Fibroblast of upper back skin (primary cell): ENCODE results near the gene SLC26A2.
A peak's percentile ranks its signal among the peaks of the same experiment; 100 is the strongest.
"Not testable (repeated sequence)": the region's sequence is repeated elsewhere in the genome, so short reads cannot be mapped to it uniquely, and the experiment has no call there.

Source experiments
- DNase-seq: peaks from one replicate; pipeline ENCODE4 v3.0.0-alpha.2; 2013

Gene SLC26A2

GRCh38 chr5:149937610-149938009 lies 22.9 kb upstream of the SLC26A2 start:
- DNase-seq = no peak

- DNase-seq = peak; percentile 82
Observed at GRCh38 chr5:149938279-149938678, 22.3 kb upstream of the SLC26A2 start.

DNA sequence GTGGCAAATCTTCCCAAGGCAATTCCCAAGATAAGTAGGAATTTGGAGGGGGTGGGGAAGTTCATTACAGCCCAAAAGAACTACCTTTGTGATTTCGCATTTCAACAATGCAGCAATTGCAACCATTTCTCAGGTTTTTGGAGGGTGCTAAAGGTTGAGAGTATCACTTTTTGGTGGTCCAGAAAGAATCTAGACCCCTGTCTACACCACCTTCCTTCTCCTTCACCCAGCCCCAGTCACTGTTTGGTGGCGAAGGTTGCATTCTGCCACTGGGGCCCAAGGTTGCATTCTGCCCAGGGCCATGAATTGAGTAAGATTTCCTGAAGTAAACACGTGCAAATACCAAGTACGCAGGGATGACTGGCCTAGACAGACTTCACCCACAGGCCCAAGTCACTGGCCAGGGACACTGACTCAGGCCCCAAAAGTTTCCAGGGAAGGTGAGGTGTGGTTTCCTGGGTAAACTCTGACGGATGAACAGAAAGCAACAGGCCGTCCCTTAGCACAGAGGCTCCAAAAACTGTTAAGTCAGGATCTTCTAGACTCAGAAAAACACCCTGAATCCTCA lies 21.7 kb upstream of the SLC26A2 start:
- DNase-seq = peak; percentile 64

- no peak for DNase-seq
Observed at GRCh38 chr5:149939546-149939945, 21.0 kb upstream of the SLC26A2 start.

DNA sequence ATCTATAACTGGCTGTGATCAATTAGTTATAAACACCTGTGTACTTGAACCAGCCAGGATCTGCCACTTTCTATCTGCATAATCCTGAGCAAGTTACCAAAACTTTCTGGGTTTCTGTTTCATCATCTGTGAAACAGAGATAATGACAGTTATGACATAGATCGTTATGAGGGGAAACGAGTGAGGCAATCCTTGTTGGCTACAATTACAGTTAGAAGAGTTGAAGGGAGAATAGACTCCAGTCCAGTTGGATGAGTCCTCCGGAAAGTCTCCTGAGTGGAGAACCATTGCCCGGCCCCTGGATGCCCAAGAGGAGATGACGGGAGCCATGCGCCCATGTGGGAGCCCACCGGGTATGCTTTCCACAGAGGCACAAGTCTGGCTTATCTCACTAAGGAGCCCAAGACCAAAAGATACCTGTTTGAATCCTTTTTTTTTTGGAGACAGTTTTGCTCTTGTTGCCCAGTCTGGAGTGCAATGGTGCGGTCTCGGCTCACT lies 20.4 kb upstream of the SLC26A2 start:
- no peak for DNase-seq

- no peak for DNase-seq
Observed at GRCh38 chr5:149940941-149941644, 19.5 kb upstream of the SLC26A2 start.

DNA sequence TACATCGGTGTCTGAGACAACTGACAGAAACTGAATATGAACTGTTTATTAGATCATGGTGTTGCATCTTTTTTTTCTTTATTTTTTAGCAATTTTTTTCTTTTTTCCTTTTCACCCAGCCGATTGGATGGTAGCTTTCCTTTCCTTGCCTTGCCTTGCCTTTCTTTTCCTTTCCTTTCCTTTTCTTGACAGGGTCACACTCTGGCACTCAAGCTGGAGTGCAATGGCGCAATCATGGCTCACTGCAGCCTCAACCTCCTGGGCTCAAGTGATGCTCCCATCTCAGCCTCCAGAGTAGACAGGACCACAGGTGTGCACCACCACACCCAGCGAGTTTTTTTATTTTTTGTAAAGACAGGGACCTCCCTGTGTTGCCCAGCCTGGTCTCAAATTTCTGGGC lies 18.8 kb upstream of the SLC26A2 start:
- no peak for DNase-seq

DNA sequence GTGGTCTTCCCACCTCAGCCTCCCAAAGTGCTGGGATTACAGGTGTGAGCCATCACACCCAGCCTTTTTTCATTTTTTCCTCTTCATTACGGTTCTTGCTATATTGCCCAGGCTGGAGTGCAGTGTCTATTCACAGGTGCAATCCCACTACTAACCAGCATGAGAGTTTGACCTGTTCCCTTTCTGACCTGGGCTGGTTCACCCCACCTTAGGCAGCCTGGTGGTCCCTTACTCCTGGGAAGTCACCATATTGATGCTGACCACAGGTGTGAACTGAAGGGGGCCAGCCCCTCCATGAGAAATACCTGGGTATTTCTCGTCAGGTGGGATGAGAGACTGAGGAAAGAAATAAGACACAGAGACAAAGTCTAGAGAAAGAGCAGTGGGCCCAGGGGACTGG lies 18.4 kb upstream of the SLC26A2 start:
- DNase-seq = no peak

DNA sequence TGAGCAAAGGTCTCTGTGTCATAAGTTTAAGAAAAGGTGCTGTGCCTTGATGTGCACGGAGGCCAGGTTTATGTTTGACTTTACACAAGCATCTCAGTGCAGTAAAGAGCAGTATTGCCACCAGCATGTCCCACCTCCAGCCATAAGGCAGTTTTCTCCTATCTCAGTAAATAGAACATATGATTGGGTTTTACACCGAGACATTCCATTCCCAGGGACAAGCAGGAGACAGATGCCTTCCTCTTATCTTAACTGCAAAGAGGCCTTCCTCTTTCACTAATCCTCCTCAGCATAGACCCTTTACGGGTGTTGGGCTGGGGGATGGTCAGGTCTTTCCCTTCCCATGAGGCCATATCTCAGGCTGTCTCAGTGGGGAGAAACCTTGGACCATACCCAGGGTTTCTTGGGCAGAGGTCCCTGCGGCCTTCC lies 17.8 kb upstream of the SLC26A2 start:
- not testable (repeated sequence) for DNase-seq

DNA sequence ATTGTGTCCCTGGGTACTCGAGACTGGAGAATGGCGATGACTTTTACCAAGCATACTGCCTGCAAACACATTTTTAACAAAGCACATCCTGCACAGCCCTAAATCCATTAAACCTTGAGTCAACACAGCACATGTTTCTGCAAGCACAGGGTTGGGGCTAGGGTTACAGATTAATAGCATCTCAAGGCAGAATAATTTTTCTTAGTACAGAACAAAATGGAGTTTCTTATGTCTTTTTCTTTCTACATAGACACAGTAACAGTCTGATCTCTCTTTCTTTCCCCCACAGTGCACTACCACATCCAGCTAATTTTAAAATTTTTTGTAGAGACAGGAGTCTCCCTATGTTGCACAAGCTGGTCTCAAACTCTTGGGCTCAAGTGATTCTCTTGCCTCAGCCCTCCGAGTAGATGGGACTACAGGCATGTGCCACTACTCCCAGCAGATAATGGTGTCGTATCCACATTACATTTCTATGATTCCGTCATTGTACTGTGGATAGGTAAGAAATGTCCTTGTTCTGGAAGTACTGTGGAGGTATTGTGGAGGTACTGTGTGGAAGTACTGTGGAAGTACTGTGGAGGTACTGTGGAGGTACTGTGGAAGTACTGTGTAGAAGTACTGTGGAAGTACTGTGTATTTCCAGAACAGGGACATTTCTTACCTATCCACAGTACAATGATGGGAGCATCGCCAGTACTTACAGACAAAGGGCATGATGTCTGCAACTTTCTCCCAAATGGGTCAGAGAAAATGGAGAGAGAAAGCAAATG lies 17.2 kb upstream of the SLC26A2 start:
- DNase-seq = not testable (repeated sequence)

DNA sequence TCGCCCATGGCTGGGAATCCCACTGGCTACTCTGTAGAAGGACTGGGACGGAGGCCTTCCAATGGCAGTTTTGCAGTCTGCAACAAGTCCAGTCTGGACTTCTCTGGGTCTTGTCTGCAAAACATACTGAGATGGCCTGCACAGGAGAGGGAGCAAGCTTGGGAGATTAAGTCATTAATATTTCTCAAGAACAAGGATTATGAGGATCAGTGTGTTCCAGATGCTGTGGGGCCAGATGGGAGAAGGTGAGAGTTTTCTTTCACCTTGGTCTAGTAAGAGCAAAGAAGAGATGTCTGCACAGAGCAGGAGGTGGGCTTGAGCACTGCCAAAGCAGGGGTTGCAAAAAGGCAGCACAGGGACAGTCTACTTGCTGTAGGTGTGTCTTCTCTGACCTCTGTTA lies 15.9 kb upstream of the SLC26A2 start, which contains the start of gene PDE6A:
Gene PDE6A, minus strand, starts transcription at position 128 of the 400 bp plus-strand sequence. Its CDS starts 120 bp downstream, at position 8.
- DNase-seq = no peak

DNA sequence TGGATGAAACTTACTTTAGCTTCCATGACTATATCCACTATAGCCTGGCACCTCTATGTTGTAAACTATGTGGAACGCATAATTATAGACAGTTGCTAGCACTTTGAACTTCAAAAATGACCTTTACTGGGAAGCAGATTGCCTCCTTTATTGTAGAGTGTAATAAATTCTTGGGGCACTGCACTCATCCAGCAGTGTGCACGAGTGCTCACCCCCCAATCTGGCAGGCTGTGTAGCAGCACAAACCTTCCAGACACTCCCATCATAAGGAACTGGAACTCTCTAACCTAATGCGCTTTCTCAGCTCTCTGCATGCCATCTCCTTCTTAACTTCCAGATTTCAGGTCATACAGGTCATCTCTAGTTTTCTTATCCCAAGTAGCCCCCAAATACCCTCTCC lies 14.4 kb upstream of the SLC26A2 start:
- DNase-seq = no peak

DNA sequence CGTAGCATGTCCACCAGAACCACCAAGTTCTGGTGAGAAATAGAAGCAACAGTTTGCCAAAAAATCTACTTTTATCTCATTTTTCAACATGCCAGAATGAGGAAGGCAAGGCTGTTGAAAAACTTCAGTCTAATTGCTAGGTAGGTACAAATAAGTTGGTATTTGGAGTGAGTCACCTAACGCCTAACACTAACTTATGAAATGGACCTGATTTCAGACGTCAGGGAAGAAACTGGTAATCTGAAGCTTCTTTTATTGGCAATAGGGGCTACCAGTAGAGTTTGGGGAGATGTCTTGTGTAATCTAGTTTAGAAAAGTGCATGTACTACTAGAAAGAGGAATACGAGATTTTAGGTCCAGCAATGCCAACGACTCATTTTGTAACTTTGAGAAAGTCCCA lies 11.6 kb upstream of the SLC26A2 start:
- DNase-seq = no peak

DNA sequence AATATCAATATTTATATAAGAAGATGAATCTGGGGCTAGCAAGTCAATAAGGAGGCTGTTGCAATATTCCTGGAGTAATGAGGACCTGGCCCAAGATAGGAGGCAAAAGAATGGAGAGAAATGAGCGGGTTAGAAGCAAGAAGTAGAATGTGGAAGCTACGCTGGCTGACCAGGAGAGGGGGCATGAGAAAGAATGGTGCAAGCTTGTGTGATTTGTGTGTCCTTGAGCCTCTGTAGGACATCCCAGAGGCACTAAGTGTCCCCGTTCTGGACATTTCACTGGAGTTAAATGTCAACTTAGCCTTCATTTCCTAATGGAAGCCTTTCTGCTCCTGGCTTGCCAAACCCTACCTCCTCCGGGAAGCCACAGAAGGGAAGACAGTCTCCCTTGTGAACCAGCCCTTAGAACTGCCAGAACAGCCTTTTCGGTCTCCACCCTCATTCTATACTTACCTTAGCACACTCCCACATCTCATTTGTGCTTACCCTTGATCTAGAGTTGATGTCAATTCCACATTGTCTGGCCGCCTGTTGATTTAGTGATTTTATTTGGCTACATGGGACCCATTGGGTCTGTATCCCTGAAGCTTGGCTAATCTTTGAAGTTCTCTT lies 9.3 kb upstream of the SLC26A2 start:
- DNase-seq = no peak

DNA sequence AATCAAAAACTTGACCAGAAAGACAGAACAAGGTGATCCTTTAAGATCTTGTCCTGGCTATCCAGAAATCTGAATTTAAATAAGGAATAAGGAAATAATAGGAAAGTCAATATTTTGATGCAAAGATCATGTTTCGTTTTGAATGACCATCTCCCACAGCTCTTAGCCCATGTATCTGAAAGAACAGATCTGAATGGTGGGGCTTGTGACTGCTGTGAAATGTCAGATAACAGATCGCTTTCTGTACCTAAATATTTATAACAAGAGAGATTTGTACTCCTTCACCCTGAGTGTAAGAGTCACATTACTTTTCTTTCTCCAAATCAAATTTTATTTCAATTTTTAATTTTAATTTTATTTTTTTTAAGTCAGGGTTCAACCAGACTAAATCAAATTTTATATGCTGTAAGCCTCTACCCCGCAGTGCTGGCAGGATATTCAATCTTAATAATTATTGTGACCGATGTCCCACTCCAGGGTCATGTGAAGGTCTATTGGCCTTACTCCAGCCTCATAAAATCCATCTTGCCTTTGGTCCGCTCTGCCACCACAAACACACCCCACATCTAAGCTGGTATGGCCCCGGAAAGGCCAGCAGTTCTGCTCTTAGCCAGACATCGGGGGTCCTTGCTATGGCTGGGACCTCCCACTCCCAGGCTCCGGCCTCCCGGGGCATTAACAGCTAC lies 7.0 kb upstream of the SLC26A2 start:
- DNase-seq = no peak

GRCh38 chr5:149954798-149955197 lies 5.8 kb upstream of the SLC26A2 start:
- DNase-seq = no peak

DNA sequence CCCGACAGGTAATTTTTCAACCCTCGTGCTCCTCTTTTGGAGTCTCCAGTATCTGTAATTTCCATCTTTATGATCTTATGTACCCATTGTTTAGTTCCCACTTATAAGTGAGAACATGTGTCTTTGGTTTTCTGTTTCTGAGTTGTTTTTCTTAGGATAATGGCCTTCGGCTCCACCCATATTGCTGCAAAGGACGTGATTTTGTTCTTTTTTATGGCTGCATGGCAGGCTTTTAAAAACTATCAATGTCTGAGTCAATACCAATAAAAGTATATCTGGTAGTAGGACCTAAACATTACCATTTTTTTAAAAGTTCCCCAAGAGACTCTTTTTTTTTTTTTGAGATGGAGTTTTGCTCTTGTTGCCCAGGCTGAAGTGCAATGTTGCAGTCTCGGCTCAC lies 3.9 kb upstream of the SLC26A2 start:
- no peak for DNase-seq

DNA sequence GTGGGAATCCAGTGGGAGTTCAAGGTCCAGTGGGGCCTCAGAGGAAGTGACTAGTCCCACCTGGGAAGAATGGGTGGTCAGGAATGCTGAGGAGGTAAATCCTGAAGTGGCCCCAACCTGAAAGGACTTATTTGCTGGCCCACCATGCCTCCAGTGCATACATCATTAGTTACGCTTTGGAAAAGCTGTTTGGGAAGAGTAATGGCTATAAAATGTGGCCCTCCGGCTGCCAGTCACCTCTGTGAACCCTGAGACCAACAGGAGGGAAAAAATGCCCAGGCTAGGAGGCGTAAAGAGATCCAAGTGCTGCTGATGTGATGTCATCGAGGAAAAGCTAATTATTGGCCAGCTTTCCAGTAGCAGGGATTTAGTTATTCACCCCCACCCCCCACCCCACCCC lies 2.7 kb upstream of the SLC26A2 start:
- no peak for DNase-seq

DNA sequence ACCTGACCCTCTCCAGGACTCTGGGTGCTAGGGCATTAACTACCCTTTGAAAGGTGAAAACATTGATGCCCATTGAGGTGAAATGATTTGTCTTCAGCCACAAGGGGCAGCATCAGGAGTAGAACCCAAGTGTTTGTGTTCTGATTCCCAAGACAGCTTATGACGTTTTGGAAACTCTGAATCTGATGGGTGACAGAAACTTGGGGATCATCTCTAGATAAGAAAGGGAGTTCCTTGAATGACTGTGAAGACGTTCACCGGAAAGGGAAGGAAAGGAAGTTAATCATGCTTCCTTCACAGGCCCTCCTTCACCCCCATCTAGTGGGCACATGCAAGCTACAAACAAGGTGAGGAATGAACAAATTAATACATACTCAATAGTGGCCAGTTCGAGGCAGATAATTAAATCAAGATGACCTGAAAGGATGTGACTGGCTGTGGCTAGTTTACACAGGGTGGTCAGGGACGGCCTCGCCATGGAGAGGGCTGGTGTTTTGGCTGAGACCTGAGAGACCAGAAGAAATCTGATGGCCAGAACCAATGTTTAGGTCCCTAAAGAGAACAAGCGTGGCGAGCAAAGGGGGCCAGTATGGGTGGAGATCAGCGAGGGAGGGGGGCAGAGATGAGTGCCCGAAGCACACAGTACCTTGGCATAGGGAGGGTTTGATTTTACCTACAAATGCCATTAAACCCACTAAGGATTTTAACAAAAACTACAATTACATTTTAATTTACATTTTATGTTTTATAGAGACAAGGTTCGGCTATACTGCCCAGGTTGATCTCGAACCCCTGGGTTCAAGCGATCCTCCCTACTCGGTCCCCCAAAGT lies 937 bp upstream of the SLC26A2 start:
- peak; percentile 59 for DNase-seq

GRCh38 chr5:149961186-149961685 lies 678 bp downstream of the SLC26A2 start:
- no peak for DNase-seq

DNA sequence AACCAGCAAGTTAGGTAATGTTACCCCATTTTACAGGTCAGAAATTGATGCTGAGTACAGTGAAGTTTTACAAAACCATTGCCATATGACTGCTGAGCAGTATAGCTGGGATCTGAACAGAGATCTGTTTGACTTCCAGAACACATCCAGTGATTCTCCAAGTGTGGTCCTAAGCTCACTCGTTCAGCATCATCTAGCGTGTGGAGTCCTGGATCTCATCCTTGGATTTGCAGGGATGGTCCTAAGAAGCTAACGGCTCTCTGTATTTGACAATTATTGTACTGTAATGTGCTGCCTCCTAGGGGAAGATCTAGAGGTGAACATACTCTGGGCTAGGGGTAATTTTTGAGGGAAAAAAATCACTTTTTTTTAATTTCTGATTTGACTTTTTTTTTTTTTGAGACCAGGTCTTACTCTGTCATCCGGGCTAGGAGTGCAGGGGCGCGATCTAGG lies 1.4 kb downstream of the SLC26A2 start:
- peak; percentile 62 for DNase-seq
